GM21367 (cell line): ENCODE results near the gene GIMD1.

Source experiments
- ATAC-seq: cut with Tn5 transposase; IDR thresholded peaks from one replicate; pipeline ENCODE4 v1.9.1; 2021; ENCODE audit not compliant: unreplicated experiment

GIMD1 gene

DNA sequence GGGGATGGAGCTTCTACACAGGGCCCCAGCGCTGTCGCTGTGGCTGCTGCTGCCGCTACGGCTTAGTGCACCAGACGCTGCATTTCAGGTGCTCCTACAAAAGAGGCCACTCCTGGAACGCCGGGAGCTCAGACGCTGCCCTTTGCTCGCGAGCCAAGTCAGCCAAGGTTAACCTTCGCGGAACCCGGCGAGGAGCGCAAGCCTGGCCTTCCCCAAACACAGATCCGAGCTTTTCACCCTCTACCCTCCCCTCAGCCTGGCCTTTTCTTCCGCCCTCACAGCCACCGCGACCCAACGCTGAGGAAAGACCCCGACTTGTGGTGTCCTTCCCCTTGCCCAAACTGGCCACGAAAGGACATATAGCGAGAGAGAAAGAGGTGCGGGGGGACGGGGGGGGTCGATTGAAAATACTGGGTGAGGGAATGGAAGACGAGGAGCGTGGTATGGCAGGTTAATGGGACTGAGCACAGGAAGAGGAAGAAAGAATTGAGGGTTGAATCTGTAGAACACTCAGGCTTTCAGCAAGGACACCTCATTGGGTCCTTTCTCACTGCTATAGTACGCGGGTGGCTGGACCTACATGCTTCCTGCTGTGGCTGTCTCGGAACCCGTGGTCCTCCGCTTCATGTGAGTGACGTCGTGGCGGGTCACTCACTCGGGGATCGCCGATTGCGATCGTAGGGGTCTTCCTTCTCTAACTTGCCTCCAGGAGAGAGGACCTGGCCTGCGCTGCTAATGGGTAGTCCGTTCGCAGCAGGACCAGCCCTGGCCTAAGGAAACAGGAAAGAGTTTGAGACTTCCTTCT, 52.4 kb downstream of the GIMD1 start, which contains the start of the genes AIMP1 and TBCK:
Gene AIMP1, plus strand, starts transcription at position 583 of the 805 bp plus-strand sequence. CDS start 8,460 bp downstream, outside the sequence.
Gene TBCK, minus strand, starts transcription at position 242 of the 805 bp plus-strand sequence. CDS start 7,249 bp downstream, outside the sequence.
- peak; percentile 84 for ATAC-seq

DNA sequence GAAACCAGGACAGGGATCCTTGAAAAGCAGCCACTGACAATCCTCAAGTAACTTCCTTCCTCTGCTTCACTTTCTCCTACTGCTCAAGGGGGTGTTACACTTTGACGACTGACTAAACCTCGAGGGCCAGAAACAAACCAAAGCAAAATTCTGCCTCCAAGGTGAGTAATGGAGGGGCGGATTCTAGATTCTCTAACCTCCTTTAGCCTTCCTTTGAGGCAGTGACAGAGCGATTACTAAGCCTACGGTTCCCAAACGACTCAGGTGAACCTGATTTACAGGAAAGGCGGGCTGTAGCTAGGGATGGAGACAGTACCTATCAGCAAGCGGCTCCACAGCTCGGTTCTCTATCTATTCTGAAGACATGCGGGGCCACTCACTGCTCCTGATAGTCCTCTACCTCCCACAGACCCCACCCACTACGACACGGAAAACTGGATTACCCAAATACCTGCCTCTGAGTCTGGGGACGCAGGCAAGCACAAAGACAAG, 53.1 kb downstream of the GIMD1 start:
- ATAC-seq, result peak; percentile 21

DNA sequence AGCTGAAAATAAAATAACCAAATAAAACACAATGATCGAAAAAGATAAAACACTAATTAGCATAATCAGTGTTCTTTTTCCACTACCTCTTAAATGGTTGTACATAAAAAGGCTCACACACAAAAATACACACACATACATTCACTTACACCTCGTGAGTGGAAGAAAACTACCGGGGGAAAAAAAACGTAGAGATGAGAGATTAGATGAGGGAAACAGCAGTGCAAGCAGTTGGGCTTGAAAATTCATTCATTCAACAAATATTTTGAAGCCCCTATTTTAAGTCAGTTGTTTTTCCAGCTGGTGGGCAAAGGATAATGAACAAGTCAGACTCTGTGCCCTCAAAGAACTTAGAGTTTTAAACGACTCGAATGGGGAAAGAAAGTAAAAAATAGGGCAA, 53.6 kb downstream of the GIMD1 start:
- ATAC-seq, result no peak

DNA sequence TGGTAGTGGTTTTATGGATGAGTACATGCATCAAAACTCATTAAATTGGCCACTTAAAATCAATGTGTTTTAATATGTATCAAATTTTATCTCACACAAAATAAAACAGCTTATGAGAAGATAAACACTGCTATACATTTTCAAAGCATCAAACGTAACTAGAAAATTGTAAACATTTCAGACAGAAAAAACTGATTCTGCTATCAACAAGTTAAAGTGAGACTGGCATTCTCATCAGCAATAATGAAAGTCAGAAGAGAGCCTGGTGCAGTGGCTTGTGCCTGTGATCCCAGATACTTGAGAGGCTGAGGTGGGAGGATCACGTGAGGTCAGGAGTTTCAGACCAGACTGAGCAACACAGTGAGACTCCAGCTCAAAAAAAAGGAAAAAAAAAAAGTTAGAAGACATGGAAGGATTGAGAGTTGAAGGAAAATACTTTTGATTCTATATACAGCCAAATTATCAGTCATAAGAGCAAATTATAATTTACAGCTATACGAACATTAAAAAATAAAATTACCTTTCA, 55.5 kb downstream of the GIMD1 start:
- no peak for ATAC-seq

DNA sequence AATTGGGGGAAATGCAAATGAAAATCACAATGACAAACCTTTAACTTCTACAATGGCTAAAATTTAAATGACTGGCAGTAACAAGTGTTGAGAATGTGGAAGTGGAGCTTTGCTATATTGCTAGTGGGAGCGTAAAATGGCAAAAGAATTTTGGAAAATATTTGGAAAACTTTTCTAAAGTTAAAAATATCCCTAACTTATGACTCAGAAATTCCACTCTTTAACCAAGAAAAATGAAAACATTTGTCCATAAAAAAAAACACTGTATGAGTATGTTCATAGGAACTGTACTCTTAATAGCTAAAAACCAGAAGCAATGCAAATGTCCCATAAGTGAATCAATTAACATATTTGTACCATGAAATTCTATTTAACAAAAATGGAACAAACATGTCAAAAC, 56.2 kb downstream of the GIMD1 start:
- ATAC-seq, result no peak
